Measurements from ENCODE around the gene ZFC3H1.

ZFC3H1 gene

GRCh38 chr12:71639341-71639760 lies 24.3 kb downstream of the ZFC3H1 start:
- peak; percentile 40 for DNase-seq
- Histone ChIP-seq H3K27ac (no peak overlapping the region), H3K9me3 (ENCODE audit: severe bottlenecking) (no peaks in the 10 kb centered on the region), H3K27me3 (ENCODE audit: insufficient read depth, low read depth, severe bottlenecking) (no peaks in the 10 kb centered on the region), H3K36me3 (peaks cover 64% of the 10 kb centered on the region), H3K4me3 (ENCODE audit: low read depth, low read length) (no peak overlapping the region)
- peak; percentile 51 for TF ChIP-seq CTCF (IDR thresholded peaks at IDR 0.05; ENCODE audit: low read depth, low read length)

- Histone ChIP-seq H3K27ac (no peak overlapping the region), H3K36me3 (peaks cover 64% of the 10 kb centered on the region), H3K4me3 (ENCODE audit: low read depth, low read length) (no peak overlapping the region), H3K9me3 (ENCODE audit: severe bottlenecking) (no peaks in the 10 kb centered on the region), H3K27me3 (ENCODE audit: insufficient read depth, low read depth, severe bottlenecking) (no peaks in the 10 kb centered on the region)
- DNase-seq: no peak
- no peak for TF ChIP-seq CTCF (IDR thresholded peaks at IDR 0.05; ENCODE audit: low read depth, low read length)
Measured at GRCh38 chr12:71638499-71638898, 25.1 kb downstream of the ZFC3H1 start.

GRCh38 chr12:71636704-71637115 lies 26.9 kb downstream of the ZFC3H1 start:
- Histone ChIP-seq H3K9me3 (ENCODE audit: severe bottlenecking) (no peaks in the 10 kb centered on the region), H3K27ac (peak overlapping the region; percentile 20; the same call in 1 of the 2 replicates), H3K27me3 (ENCODE audit: insufficient read depth, low read depth, severe bottlenecking) (no peaks in the 10 kb centered on the region), H3K36me3 (peaks cover 72% of the 10 kb centered on the region), H3K4me3 (ENCODE audit: low read depth, low read length) (no peak overlapping the region)
- no peak for DNase-seq
- TF ChIP-seq CTCF (IDR thresholded peaks at IDR 0.05; ENCODE audit: low read depth, low read length): peak; percentile 60

GRCh38 chr12:71627438-71628002 lies 36.1 kb downstream of the ZFC3H1 start:
- Histone ChIP-seq H3K27ac (no peak overlapping the region), H3K36me3 (peaks cover 89% of the 10 kb centered on the region), H3K4me3 (ENCODE audit: low read depth, low read length) (no peak overlapping the region), H3K27me3 (ENCODE audit: insufficient read depth, low read depth, severe bottlenecking) (no peaks in the 10 kb centered on the region), H3K9me3 (ENCODE audit: severe bottlenecking) (no peaks in the 10 kb centered on the region)
- TF ChIP-seq CTCF (IDR thresholded peaks at IDR 0.05; ENCODE audit: low read depth, low read length): no peak
- no peak for DNase-seq

GRCh38 chr12:71626768-71627167 lies 36.9 kb downstream of the ZFC3H1 start:
- no peaks in the 10 kb centered on the region for H3K27me3 ChIP-seq (ENCODE audit: insufficient read depth, low read depth, severe bottlenecking)
- H3K9me3 ChIP-seq (ENCODE audit: severe bottlenecking): no peaks in the 10 kb centered on the region
- TF ChIP-seq CTCF (IDR thresholded peaks at IDR 0.05; ENCODE audit: low read depth, low read length): no peak
- DNase-seq: no peak
- no peak overlapping the region for H3K27ac ChIP-seq
- no peak overlapping the region for H3K4me3 ChIP-seq (ENCODE audit: low read depth, low read length)
- peaks cover 89% of the 10 kb centered on the region for H3K36me3 ChIP-seq

GRCh38 chr12:71626098-71626497 lies 37.5 kb downstream of the ZFC3H1 start:
- no peak overlapping the region for H3K27ac ChIP-seq
- TF ChIP-seq CTCF (IDR thresholded peaks at IDR 0.05; ENCODE audit: low read depth, low read length): no peak
- no peaks in the 10 kb centered on the region for H3K9me3 ChIP-seq (ENCODE audit: severe bottlenecking)
- no peak for DNase-seq
- peaks cover 89% of the 10 kb centered on the region for H3K36me3 ChIP-seq
- H3K27me3 ChIP-seq (ENCODE audit: insufficient read depth, low read depth, severe bottlenecking): no peaks in the 10 kb centered on the region
- H3K4me3 ChIP-seq (ENCODE audit: low read depth, low read length): no peak overlapping the region

Measured in WERI-Rb-1 (cell line).